HepG2 (cell line): ENCODE measurements around the gene RNPC3.

Experiments
- HOXA9 ChIP-seq: sonication (generic); formaldehyde crosslinking; IDR thresholded peaks from 2 replicates; pipeline ENCODE4 v1.8.1; 2022; ENCODE audit warnings: missing genetic modification reagents, mild to moderate bottlenecking, moderate library complexity, borderline replicate concordance
- MAX ChIP-seq: IDR thresholded peaks from 2 replicates; pipeline ENCODE4 v1.6.1; 2012; ENCODE audit warnings: inconsistent platforms
- MEIS1 ChIP-seq: sonication (generic); formaldehyde crosslinking; IDR thresholded peaks from 2 replicates; pipeline ENCODE4 v1.9.0; 2021; ENCODE audit warnings: mild to moderate bottlenecking, missing genetic modification reagents, moderate library complexity, borderline replicate concordance
- NFIC ChIP-seq: IDR thresholded peaks from 2 replicates; pipeline ENCODE4 v1.6.1; 2012; ENCODE audit warnings: mild to moderate bottlenecking, low read length, inconsistent platforms
- POLR2A ChIP-seq, 2 experiments: IDR thresholded peaks; 2 replicates each; pipeline ENCODE4 v1.6.1; 2011; ENCODE audit warnings: low read depth in 2 of 2, low read length in 2 of 2, mild to moderate bottlenecking in 1 of 2, moderate library complexity in 1 of 2; ENCODE audit not compliant: insufficient read depth in 1 of 2
- RBM39 ChIP-seq: fragments of 200-400 bp; formaldehyde crosslinking; IDR thresholded peaks from one replicate; pipeline ENCODE4 v1.6.1; 2018; ENCODE audit warnings: antibody characterized with exemption, mild to moderate bottlenecking, low read depth, low read length; ENCODE audit not compliant: poor library complexity, severe bottlenecking
- RXRA ChIP-seq: sonication (generic); formaldehyde crosslinking; IDR thresholded peaks from 2 replicates; pipeline ENCODE4 v1.5.1; 2020; ENCODE audit warnings: missing genetic modification reagents
- TCF12 ChIP-seq, 2 experiments: fragments of 450-650 bp in 1 of 2; sonication (generic) in 1 of 2; formaldehyde crosslinking in 1 of 2; IDR thresholded peaks; 2 replicates each; pipeline versions ENCODE4 v1.6.1 to v1.8.0; 2017 to 2022; ENCODE audit warnings: antibody characterized with exemption in 1 of 2, mild to moderate bottlenecking in 1 of 2, missing genetic modification reagents in 1 of 2, moderate library complexity in 1 of 2
- TF ChIP-seq, protein P1 (sequence below): sonication (generic); formaldehyde crosslinking; IDR thresholded peaks from 2 replicates; pipeline ENCODE4 v1.9.0; 2021; ENCODE audit warnings: missing genetic modification reagents, borderline replicate concordance

GRCh38 chr1:103538226-103538625, 12.7 kb downstream of the RNPC3 start:
- TF ChIP-seq RBM39 (no peak), MAX (no peak), TCF12 (IDR thresholded peaks at IDR 0.05) (no peak), TCF12 (CRISPR knock-in tag; IDR thresholded peaks at IDR 0.05) (no peak), HOXA9 (CRISPR knock-in tag) (no peak), RXRA (CRISPR knock-in tag) (no peak), MEIS1 (CRISPR knock-in tag) (no peak), POLR2A (IDR thresholded peaks at IDR 0.05; ENCODE audit: insufficient read depth in 1 of 2, low read depth in 2 of 2, low read length in 2 of 2) (no peak), NFIC (no peak)
- TF ChIP-seq, protein P1, sequence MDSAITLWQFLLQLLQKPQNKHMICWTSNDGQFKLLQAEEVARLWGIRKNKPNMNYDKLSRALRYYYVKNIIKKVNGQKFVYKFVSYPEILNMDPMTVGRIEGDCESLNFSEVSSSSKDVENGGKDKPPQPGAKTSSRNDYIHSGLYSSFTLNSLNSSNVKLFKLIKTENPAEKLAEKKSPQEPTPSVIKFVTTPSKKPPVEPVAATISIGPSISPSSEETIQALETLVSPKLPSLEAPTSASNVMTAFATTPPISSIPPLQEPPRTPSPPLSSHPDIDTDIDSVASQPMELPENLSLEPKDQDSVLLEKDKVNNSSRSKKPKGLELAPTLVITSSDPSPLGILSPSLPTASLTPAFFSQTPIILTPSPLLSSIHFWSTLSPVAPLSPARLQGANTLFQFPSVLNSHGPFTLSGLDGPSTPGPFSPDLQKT (CRISPR knock-in tag), result no peak
